GM19351 (cell line): Measurements from ENCODE around the gene FAM131A.
A peak's percentile ranks its signal among the peaks of the same experiment; 100 is the strongest.

Source experiments
- ATAC-seq: cut with Tn5 transposase; IDR thresholded peaks from one replicate; pipeline ENCODE4 v1.9.1; 2021; ENCODE audit warnings: mild to moderate bottlenecking, moderate library complexity; ENCODE audit not compliant: unreplicated experiment

FAM131A gene, protein sequence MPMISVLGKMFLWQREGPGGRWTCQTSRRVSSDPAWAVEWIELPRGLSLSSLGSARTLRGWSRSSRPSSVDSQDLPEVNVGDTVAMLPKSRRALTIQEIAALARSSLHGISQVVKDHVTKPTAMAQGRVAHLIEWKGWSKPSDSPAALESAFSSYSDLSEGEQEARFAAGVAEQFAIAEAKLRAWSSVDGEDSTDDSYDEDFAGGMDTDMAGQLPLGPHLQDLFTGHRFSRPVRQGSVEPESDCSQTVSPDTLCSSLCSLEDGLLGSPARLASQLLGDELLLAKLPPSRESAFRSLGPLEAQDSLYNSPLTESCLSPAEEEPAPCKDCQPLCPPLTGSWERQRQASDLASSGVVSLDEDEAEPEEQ

DNA sequence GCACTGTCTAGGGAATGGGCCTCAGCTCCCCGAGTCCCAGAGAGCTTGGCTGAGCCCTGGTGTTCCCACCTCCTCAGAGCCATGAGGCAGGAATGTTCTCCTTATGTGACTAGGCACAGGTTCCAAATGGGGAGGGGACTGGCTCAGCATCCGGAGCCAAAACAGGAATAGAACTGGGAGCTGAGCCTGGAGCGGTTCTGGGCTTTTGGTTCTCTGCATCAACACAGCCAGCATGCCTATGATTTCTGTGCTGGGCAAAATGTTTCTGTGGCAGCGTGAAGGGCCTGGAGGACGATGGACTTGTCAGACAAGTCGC, at the start of gene FAM131A:
TSS of gene FAM131A (plus strand) at position 202 of the 316 bp plus-strand sequence. CDS start at position 233, 31 bp downstream.
- ATAC-seq, result no peak

DNA sequence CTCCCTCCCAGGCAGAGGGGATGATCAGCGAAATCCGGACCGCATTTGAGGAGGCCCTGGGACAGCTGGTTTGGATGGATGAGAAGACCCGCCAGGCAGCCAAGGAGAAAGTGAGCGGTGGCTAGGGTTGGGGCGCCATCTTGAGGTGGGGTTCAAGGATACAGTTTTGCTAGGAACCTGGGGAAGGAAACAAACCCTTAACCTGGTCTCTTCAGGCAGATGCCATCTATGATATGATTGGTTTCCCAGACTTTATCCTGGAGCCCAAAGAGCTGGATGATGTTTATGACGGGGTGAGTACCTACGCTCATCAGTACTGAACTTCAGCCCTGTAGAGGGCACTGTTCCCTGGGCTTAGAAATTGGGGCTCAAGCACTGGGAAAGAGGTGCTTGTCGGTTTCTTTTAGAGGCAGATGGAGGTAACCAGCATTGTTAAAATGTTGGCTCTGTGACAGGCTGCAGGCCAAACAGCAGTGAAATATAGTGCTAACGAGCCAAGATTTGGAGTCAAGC, 47.9 kb upstream of the FAM131A start:
- ATAC-seq, result no peak

DNA sequence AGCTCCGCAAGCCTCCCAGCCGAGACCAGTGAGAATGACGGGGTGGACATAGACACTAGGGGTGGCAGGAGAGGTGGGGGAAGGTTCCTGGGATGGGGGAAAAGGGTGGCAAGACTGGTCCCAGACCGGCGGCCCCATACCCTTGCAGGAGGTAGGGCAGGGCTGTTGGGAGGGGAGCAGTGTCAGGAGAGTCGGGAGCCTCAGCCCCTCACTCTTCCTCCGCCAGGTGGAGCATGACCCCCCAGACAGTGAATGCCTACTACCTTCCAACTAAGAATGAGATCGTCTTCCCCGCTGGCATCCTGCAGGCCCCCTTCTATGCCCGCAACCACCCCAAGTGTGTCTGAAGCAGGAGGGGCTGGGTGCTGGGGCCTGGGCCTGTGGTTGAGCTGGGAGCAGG, 47.1 kb upstream of the FAM131A start:
- no peak for ATAC-seq

DNA sequence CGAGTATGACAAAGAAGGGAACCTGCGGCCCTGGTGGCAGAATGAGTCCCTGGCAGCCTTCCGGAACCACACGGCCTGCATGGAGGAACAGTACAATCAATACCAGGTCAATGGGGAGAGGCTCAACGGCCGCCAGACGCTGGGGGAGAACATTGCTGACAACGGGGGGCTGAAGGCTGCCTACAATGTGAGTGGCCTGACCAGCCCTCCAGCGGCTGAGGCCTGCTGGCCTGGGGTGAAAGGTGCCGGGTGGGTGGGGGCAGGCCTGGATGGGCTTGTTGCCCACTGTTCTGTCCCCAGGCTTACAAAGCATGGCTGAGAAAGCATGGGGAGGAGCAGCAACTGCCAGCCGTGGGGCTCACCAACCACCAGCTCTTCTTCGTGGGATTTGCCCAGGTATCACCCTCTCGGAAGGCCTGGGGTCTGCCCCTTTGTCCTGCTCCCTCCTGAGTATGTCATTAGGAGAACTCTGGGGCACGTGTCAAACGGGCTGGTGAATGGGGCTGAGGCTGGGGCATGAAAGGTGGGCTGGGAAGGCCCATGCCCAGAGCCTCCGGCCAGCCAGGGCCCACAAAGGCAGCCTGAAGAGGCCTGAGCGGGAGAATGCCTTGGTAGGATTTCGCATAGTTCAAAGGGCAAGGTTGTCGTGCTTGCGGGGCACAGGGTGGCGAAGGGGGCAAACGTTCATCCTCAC, 46.2 kb upstream of the FAM131A start:
- no peak for ATAC-seq

DNA sequence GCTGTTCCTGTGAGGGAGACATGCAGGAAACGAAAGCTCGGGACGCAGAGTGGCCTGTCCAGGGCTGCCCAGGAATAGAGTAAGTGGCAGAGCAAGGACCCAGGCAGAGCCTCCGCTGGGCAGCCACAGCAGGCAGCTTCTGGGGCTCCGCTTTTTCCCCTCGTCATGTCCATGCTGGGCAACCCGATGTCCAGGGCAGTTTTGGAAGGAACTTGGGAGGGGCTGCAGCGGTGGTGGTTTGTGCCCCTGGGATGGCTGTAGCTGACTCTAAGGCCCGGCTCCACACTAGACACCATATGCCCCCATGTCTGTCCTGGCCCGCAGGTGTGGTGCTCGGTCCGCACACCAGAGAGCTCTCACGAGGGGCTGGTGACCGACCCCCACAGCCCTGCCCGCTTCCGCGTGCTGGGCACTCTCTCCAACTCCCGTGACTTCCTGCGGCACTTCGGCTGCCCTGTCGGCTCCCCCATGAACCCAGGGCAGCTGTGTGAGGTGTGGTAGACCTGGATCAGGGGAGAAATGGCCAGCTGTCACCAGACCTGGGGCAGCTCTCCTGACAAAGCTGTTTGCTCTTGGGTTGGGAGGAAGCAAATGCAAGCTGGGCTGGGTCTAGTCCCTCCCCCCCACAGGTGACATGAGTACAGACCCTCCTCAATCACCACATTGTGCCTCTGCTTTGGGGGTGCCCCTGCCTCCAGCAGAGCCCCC, 45.5 kb upstream of the FAM131A start:
- ATAC-seq, result no peak

DNA sequence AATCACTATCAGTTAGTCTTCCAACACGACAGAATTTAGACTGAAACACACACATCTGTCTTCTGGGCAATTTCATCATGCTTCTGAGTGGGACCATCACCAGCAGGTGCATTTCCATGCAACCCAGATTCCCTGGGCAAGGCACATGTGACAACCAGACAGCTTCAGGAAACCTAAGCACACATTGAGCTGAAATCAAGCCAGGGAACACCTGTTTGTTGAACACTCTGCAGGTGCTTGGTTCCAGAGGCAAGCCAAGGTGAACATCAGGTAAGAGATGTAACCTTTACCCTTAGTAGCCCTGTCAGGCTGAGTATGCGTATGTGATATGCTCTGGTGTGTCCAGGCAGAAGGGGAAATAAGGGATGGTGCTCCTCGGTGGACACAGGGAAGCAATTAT, 41.6 kb upstream of the FAM131A start:
- ATAC-seq, result no peak

DNA sequence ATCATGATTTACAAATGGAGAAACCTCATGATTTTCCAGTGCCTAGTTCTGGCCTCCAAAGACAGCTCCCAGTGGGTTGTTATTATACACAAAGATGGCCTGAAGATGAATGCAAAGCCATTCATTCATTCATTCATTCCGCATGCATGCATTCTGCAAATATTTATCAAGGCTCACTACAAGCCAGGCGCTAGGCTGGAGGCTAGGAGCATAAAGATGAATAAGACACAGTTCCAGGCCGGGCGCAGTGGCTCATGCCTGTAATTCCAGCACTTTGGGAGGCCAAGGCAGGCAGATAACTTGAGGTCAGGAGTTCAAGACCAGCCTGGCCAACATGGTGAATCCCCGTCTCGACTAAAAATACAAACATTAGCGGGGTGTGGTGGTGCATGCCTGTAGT, 40.8 kb upstream of the FAM131A start:
- no peak for ATAC-seq

DNA sequence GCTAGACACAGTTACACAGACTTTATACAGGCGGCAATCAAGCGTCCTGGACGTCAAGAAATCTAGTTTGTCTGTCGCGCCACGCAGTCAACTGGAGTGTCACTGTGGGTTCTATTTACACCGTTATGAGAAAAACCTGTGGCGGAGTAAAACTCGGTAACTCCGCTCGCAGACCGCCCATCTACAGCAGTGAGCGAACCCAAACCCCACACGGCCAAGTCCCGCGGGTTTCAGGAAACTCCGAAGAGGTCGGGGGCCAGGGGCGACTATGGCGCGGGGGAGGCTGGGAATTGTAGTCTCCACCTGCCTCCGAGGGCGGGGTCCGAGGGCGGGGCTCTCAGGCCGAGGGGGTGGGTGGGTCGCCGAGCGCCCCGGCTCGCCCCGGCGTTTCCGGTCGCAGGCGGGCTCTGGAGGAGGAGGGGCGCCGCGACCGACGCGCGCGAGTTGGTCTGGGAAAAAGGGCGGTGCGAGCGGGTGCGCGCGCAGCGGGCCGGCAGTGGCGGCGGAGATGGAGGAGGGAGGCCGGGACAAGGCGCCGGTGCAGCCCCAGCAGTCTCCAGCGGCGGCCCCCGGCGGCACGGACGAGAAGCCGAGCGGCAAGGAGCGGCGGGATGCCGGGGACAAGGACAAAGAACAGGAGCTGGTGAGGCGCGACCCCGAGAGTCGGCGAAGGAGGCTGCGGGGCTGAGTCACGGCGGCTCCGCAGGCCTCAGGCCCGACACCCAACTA, 38.5 kb upstream of the FAM131A start, which contains the start of gene PSMD2:
TSS of gene PSMD2 (plus strand) at position 483 of the 729 bp plus-strand sequence. CDS start at position 509, 26 bp downstream.
- ATAC-seq, result peak; percentile 96

DNA sequence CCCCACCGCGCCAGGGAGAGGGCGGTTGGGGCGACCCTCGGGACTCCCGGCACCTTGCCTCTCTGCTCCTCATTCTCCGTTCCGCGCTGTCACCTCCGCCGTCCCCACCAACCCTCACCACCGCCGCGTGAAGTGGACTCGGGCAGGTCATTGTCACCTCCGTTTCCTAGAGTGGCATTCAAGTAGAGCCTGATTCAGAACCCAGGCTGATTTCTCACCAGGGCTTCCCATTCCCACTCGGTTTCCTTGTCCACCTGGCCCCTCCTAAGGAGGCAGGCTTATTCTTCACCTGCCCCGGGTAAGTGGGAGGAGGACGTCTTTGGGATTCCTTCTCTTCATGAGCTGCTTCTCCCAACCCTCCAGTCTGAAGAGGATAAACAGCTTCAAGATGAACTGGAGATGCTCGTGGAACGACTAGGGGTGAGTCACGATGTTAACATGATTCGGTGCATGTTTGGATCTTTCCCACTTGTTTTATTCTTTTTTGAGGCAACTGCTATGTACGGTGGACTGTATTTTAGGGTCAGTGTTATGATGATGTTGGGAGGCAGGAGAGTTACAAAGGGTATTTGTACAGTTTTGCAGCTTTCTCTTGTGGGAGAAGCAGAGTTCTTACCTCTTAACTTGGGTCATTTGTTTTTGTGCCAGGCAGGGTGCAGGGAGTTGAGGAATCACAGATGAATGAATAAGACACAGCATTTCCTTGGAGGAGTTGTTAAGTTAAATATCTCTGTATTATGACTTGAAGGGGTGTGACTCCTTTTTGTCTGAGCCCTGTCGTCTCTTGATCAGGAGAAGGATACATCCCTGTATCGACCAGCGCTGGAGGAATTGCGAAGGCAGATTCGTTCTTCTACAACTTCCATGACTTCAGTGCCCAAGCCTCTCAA, 37.7 kb upstream of the FAM131A start:
- no peak for ATAC-seq

DNA sequence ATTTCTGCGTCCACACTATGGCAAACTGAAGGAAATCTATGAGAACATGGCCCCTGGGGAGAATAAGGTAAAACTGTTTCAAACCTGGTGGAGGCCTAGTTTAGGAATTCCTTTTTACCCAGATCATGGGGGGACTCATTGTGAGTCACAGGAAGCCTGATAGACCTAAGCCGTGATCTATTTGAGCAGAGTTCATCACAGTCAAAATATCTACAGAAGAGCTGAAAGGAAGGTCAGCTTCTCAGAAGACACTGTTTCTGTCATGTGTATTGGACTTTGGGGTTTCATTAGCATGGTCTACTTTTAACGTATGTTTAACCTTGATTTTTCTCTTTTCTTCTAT, 37.1 kb upstream of the FAM131A start:
- no peak for ATAC-seq

DNA sequence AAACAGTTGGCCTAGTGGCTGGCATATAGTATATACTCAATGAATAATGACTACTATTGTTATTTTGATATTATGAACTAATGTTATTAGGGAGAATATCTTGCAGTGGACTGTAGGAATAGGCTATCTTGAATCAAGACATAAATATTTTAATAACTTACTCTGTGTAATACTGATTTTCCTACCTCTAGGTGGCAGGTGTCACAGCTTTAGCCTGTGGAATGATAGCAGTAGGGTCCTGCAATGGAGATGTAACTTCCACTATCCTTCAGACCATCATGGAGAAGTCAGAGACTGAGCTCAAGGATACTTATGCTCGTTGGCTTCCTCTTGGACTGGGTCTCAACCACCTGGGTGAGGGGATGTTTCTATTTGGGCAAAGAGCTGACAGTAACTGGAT, 31.8 kb upstream of the FAM131A start:
- ATAC-seq, result no peak

DNA sequence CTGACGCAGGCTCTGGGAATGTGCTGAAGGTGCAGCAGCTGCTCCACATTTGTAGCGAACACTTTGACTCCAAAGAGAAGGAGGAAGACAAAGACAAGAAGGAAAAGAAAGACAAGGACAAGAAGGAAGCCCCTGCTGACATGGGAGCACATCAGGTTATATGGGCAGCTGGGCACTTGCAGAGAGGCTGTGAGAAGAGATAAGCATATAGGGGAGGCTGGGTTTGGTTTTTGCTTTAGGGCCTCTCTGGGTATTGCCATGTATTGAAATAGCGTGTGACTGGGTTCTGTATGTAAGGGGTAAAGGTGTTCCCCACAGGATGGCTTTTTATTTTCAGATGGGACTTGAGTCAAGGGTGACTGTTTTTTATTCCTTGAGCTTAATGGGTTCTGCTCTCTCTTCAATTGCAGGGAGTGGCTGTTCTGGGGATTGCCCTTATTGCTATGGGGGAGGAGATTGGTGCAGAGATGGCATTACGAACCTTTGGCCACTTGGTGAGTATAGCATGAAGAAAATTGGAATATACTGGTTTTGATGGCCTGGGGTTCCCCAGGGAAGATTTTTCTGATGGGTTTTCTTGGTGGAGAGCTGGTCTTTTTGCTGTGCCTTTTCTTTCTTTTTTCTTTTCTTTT, 30.9 kb upstream of the FAM131A start:
- no peak for ATAC-seq

DNA sequence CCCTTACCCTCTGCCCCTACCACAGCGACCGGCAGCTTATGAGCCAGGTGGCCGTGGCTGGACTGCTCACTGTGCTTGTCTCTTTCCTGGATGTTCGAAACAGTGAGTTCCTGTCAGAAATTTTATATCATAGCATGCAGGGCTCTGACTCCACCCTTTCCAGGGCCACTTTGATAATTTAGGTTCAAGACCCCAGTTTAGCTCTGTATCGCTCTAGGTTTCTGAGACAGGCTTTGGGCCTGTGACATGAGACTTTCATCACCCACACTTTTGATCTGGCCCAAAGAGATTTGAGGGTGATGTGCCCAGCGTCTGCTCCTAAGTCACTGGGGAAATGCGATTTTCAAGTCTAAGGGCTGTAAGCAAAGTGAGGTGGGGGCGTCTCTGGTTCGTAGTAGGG, 29.5 kb upstream of the FAM131A start:
- ATAC-seq, result no peak

DNA sequence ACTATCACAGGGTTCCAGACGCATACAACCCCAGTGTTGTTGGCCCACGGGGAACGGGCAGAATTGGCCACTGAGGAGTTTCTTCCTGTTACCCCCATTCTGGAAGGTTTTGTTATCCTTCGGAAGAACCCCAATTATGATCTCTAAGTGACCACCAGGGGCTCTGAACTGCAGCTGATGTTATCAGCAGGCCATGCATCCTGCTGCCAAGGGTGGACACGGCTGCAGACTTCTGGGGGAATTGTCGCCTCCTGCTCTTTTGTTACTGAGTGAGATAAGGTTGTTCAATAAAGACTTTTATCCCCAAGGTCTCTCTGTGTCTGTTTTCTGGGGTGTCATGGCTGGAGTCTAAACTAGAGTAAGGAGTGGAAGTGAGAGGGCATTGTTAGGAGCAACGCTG, 28.7 kb upstream of the FAM131A start:
- ATAC-seq, result no peak

DNA sequence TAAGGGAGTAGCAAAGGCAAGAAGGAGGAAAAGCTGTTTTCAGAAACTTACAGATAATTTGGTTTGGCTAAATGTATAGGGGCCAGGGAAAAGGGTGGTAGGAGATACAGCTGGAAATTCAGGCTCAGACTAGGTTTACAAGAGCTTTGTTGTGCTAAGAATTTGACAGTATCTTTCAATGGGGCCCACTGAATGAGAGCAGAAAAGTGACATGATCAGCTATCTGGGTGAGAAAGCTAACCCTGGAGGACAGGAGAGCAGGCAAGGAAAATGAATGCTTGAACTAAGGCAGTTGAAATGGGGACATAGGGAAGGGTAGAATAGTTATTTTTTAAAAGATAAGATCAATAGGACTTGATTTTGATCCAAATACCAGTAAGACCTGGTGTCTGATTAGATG, 25.8 kb upstream of the FAM131A start:
- no peak for ATAC-seq

DNA sequence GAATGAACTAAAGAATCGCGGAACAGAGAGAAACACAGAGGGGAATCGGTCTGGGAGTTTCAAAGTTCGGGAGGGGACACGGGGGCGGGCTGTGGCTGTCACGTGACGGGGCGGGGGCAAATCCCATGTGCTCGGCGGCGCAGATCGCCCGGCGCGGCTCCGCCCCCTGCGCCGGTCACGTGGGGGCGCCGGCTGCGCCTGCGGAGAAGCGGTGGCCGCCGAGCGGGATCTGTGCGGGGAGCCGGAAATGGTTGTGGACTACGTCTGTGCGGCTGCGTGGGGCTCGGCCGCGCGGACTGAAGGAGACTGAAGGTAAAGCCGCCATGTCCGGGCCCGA, 23.1 kb upstream of the FAM131A start, which contains the start of gene EIF4G1:
TSS of gene EIF4G1 (plus strand) at position 244 of the 337 bp plus-strand sequence. CDS start 1,191 bp downstream, outside the sequence.
- peak; percentile 81 for ATAC-seq

DNA sequence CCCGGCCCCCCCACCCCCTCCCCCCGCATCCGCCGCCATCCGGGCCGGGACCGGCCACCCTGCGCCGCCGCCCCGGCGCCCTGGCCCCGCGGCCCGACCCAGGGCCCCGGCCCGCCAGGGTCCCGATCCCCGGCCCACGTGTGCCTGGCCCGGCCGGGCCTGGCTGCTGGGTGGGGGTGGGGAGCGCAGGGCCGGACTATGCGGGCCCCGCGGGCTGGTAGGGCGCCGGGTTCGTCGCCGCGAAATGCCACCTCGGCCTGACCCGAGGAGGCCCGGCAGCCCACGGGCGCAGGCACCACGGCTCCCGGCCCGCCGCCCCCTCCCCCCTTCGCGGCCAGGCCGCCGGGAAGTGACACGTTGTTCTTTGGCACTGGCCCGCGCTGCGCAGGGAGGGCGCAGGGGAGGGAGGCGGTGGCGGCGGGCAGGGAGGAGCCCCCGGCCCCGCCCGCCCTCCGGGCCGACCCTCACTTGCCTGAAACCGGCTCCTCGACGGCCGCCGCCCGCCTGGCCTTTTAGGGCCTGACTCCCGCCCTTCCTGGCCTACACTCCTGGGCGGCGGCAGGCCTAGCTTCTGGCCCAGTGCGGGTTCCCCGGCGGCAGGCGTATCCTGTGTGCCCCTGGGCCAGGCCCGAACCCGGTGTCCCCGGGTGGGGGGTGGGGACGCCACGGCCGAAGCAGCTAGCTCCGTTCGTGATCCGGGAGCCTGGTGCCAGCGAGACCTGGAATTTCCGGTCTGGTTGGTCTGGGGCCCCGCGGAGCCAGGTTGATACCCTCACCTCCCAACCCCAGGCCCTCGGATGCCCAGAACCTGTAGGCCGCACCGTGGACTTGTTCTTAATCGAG, 22.5 kb upstream of the FAM131A start:
- peak; percentile 42 for ATAC-seq

DNA sequence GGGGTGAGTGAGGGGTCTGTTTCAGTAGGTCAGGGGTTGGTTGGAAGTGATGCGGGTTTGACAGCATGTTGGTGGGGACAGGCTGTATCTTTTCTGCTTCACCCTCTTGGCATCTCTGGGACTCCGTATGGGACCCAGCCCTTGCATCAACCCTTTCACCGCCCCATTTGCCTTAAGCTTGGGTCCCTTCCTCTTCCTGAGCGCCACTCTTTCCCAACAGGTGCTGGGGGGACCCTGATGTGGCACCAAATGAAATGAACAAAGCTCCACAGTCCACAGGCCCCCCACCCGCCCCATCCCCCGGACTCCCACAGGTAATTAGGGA, 21.9 kb upstream of the FAM131A start:
- ATAC-seq, result peak; percentile 15
